Common myeloid progenitor, CD34-positive (primary cell): ENCODE data around the gene PHACTR1.
A peak's percentile ranks its signal among the peaks of the same experiment; 100 is the strongest.

ENCODE experiments used
- CTCF ChIA-PET: fragments of 350-600 bp; sonication (Branson Sonifier 250); formaldehyde crosslinking; loops from one replicate; lab custom pipeline; 2021; ENCODE audit warnings: antibody characterized with exemption; lab: Charles Lee
- POLR2A ChIA-PET: fragments of 350-600 bp; sonication (Branson Sonifier 250); formaldehyde crosslinking; loops from one replicate; lab custom pipeline; 2021; ENCODE audit warnings: antibody characterized with exemption; lab: Charles Lee
- DNase-seq, 3 donors: peaks; one replicate each; pipeline versions ENCODE4 v3.0.0 to v3.0.0-alpha.2; 2013
- H3K27ac ChIP-seq, 2 experiments: 1 replicate in 1 of 2; 2 replicates in 1 of 2; pipeline ENCODE4 v1.7.0; 2013; ENCODE audit warnings: inconsistent platforms in 2 of 2, low read length in 2 of 2, mild to moderate bottlenecking in 2 of 2, low read depth in 1 of 2, moderate library complexity in 1 of 2; ENCODE audit not compliant: severe bottlenecking in 2 of 2, insufficient read depth in 1 of 2, poor library complexity in 1 of 2
- H3K27me3 ChIP-seq, 5 experiments: replicated peaks in 2 of 5; 1 replicate in 3 of 5; 2 replicates in 2 of 5; pipeline versions ENCODE4 v1.6.1 to v1.7.0; 2013; ENCODE audit warnings: low read length in 4 of 5, mild to moderate bottlenecking in 2 of 5, moderate library complexity in 2 of 5, inconsistent platforms in 1 of 5; ENCODE audit not compliant: insufficient read depth in 5 of 5, control insufficient read depth in 4 of 5
- H3K36me3 ChIP-seq, 4 experiments: 1 replicate in 2 of 4; 2 replicates in 2 of 4; pipeline versions ENCODE4 v1.6.1 to v1.7.0; 2013; ENCODE audit warnings: low read length in 3 of 4, control low read depth in 1 of 4, mild to moderate bottlenecking in 1 of 4; ENCODE audit not compliant: control insufficient read depth in 4 of 4, insufficient read depth in 4 of 4
- H3K4me1 ChIP-seq, 4 experiments: 1 replicate in 3 of 4; 2 replicates in 1 of 4; pipeline versions ENCODE4 v1.6.1 to v1.7.1; 2013; ENCODE audit warnings: low read length in 3 of 4, mild to moderate bottlenecking in 3 of 4, control low read depth in 1 of 4, inconsistent platforms in 1 of 4, moderate library complexity in 1 of 4; ENCODE audit not compliant: control insufficient read depth in 4 of 4, insufficient read depth in 4 of 4; ENCODE audit errors: control extremely low read depth in 1 of 4
- H3K4me3 ChIP-seq, 7 experiments: 1 replicate in 4 of 7; 2 replicates in 3 of 7; pipeline versions ENCODE4 v1.5.1 to v1.7.0; 2013; ENCODE audit warnings: mild to moderate bottlenecking in 7 of 7, low read length in 6 of 7, moderate library complexity in 6 of 7, inconsistent platforms in 2 of 7, low read depth in 2 of 7, control low read depth in 1 of 7; ENCODE audit not compliant: insufficient read depth in 4 of 7, control insufficient read depth in 1 of 7; ENCODE audit errors: extremely low read depth in 1 of 7
- H3K9me3 ChIP-seq, 5 experiments: 1 replicate in 4 of 5; 2 replicates in 1 of 5; pipeline versions ENCODE4 v1.6.1 to v1.7.1; 2013; ENCODE audit warnings: low read length in 4 of 5, mild to moderate bottlenecking in 2 of 5, inconsistent platforms in 1 of 5, low read depth in 1 of 5, moderate library complexity in 1 of 5; ENCODE audit not compliant: control insufficient read depth in 4 of 5, insufficient read depth in 2 of 5; ENCODE audit errors: control extremely low read depth in 1 of 5
- WGBS: methylation state at CpG from one replicate; pipeline ENCODE4 v1.1.5; 2013; ENCODE audit not compliant: insufficient coverage; 5-methylcytosine and 5-hydroxymethylcytosine counted together

The PHACTR1 gene

DNA sequence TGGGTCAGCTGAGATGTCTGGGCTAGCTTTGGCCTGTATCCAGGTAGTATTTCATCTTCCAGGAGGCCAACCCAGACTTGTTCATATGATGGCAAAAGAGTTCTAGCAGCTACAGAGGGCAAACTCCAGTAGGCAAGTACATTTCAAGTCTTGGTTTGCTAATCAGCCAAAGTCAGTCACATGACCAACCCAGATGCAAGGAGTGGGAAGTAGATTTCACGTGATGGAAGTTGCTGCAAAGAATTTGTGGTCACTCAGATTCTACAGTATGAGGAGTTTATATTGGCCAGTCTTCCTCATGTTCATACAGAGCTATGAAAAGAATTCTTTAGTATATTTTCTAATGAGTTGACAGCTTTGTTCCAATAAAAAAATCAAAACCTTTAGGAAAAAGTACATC is 101.8 kb downstream of the PHACTR1 start:
- H3K36me3 ChIP-seq, result no peaks in the 10 kb centered on the region
- POLR2A ChIA-PET, result no interaction called here
- no peaks in the 10 kb centered on the region for H3K27me3 ChIP-seq
- WGBS, result no CpG with 5 or more reads among the region's 1 CpG
- CTCF ChIA-PET, result interaction anchor here (0.7 to 0.8 kb wide), 2 partner anchors 10 to 617 kb away, joined by 3 to 4 read pairs; no protein-coding TSS in a partner anchor
- peak; percentile 49 to 92 (median 87) for DNase-seq
- H3K4me1 ChIP-seq, result peaks cover 0 to 20% (median 18%) of the 10 kb centered on the region in 4 experiments
- no peaks in the 10 kb centered on the region for H3K9me3 ChIP-seq
- no peak overlapping the region for H3K27ac ChIP-seq
- no peak overlapping the region for H3K4me3 ChIP-seq

DNA sequence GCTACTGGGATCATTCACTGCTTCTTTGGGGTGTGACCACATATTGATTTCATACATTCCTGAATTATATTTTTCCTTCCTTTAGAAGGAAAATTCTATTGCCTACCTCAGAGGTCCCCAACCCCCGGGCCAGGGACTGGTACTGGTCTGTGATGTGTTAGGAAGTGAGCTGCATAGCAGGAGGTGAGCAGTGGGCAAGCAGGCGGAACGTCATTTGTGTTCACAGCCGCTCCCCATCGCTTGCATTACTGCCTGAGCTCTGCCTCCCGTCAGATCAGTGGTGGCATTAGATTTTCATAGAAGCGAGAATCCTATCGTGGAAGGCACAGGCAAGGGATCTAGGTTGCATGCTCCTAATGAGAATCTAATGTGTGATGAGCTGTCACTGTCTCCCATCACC is 107.3 kb downstream of the PHACTR1 start:
- CTCF ChIA-PET, result interaction anchor here (2.8 kb wide), 1 partner anchor 9 kb away, joined by 7 read pairs; no protein-coding TSS in a partner anchor
- Histone ChIP-seq H3K27me3 (no peaks in the 10 kb centered on the region), H3K4me1 (peaks cover 0 to 6% (median 3%) of the 10 kb centered on the region in 4 experiments), H3K36me3 (no peaks in the 10 kb centered on the region), H3K9me3 (no peaks in the 10 kb centered on the region), H3K27ac (no peak overlapping the region), H3K4me3 (no peak overlapping the region)
- POLR2A ChIA-PET, result no interaction called here
- 97% methylated on average over 6 of the region's 8 CpGs for WGBS
- no peak for DNase-seq

DNA sequence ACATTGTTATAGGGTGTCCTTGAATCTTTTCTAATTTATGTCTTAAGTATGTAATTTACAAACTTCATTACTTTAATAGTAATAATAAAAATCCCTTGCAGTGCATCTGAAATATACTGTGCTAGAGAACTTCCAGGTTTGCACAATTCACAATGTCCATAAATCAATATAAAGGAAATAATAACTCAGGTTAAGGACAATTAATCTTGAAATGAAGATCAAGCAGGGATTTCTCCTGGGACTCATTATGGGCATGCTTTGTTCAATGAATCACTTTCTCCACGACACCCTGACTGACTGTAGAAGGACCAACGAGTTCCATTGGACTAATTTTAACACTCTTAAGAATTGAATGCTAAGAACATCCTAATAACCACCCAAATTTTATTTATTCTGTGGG is 110.0 kb downstream of the PHACTR1 start:
- no peaks in the 10 kb centered on the region for H3K27me3 ChIP-seq
- H3K27ac ChIP-seq, result no peak overlapping the region
- H3K36me3 ChIP-seq, result no peaks in the 10 kb centered on the region
- CTCF ChIA-PET, result interaction anchor here (1.0 kb wide), 1 partner anchor 9 kb away, joined by 3 read pairs; no protein-coding TSS in a partner anchor
- no peak overlapping the region for H3K4me3 ChIP-seq
- no peak for DNase-seq
- 100% methylated on average over 2 of the region's 2 CpGs for WGBS
- peaks cover 0 to 3% (median 0%) of the 10 kb centered on the region in 4 experiments for H3K4me1 ChIP-seq
- POLR2A ChIA-PET, result no interaction called here
- no peaks in the 10 kb centered on the region for H3K9me3 ChIP-seq

- H3K4me3 ChIP-seq, result no peak overlapping the region
- no peak for DNase-seq
- WGBS, result no CpG with 5 or more reads among the region's 2 CpGs
- H3K9me3 ChIP-seq, result no peaks in the 10 kb centered on the region
- no peaks in the 10 kb centered on the region for H3K36me3 ChIP-seq
- H3K4me1 ChIP-seq, result peaks cover 0 to 14% (median 7%) of the 10 kb centered on the region in 4 experiments
- ChIA-PET POLR2A (no interaction called here), CTCF (no interaction called here)
- no peak overlapping the region for H3K27ac ChIP-seq
- H3K27me3 ChIP-seq, result no peaks in the 10 kb centered on the region
These were observed 111.4 kb downstream of the PHACTR1 start for GRCh38 chr6:12827921-12828320.

- no peaks in the 10 kb centered on the region for H3K27me3 ChIP-seq
- ChIA-PET POLR2A (interaction anchor here (0.5 kb wide), 1 partner anchor 72 kb away, joined by 3 read pairs; no protein-coding TSS in a partner anchor), CTCF (interaction anchor here (1.2 to 2.1 kb wide), 2 partner anchors 49 to 61 kb away, joined by 4 read pairs; no protein-coding TSS in a partner anchor)
- peaks cover 0 to 8% (median 0%) of the 10 kb centered on the region in 5 experiments for H3K9me3 ChIP-seq
- DNase-seq, result peak; percentile 61 to 92 (median 90)
- H3K4me1 ChIP-seq, result peaks cover 0 to 15% (median 9%) of the 10 kb centered on the region in 4 experiments
- no CpG with 5 or more reads among the region's 4 CpGs for WGBS
- no peaks in the 10 kb centered on the region for H3K36me3 ChIP-seq
- H3K27ac ChIP-seq, result peak overlapping the region; percentile 23 to 41
- no peak overlapping the region for H3K4me3 ChIP-seq
These were observed 115.7 kb downstream of the PHACTR1 start for GRCh38 chr6:12832226-12832735.

DNA sequence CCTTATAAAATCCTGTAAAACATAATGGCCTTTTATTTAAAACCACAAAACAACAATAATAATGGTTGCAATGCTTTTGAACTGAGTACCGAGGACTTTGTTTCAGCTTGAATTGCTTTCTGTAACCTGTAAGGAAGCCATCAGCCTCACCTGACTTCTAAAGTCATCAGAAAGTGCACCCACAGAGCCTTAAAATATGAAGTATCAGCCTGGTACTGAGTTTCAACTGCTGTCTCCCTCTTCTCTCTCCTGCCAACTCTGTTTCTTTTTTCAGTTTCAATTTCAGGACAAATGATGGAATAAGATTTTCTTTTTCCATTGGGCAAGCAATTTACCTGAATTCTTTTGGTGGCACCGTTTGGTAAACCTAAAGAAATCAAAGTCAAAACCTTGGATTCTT is 119.4 kb downstream of the PHACTR1 start:
- WGBS, result 100% methylated on average over 1 of the region's 2 CpGs
- POLR2A ChIA-PET, result no interaction called here
- DNase-seq, result no peak
- CTCF ChIA-PET, result interaction anchor here (1.3 kb wide), 1 partner anchor 9 kb away, joined by 3 read pairs; no protein-coding TSS in a partner anchor
- no peaks in the 10 kb centered on the region for H3K27me3 ChIP-seq
- H3K9me3 ChIP-seq, result peaks cover 0 to 21% (median 6%) of the 10 kb centered on the region in 5 experiments
- peaks cover 0 to 12% (median 8%) of the 10 kb centered on the region in 4 experiments for H3K4me1 ChIP-seq
- no peak overlapping the region for H3K4me3 ChIP-seq
- H3K36me3 ChIP-seq, result no peaks in the 10 kb centered on the region
- no peak overlapping the region for H3K27ac ChIP-seq

DNA sequence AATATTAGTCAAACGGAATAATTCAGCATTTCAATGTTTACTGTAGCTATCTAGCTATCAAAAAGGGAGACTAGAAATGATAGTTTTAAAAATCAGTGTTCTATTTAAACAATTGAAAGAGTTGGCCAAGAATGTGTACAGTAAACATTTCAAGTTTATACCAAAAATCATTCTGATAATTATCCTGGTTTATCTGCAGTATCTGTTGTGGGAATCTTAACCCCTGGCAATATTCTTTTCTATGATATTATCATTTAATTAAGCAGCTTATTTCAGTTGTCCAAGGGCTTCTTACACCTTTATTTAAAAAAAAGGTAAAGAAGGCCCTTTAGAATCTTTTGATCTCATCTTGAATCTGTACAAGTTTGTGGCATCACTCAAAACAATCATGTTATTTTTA is 125.1 kb downstream of the PHACTR1 start:
- no peak overlapping the region for H3K4me3 ChIP-seq
- ChIA-PET POLR2A (no interaction called here), CTCF (interaction anchor here (0.8 to 1.4 kb wide), 3 partner anchors 39 to 205 kb away, joined by 3 to 4 read pairs (median 4); no protein-coding TSS in a partner anchor)
- H3K27ac ChIP-seq, result no peak overlapping the region
- H3K36me3 ChIP-seq, result no peaks in the 10 kb centered on the region
- H3K4me1 ChIP-seq, result no peaks in the 10 kb centered on the region
- DNase-seq, result no peak
- WGBS, result no CpG with 5 or more reads among the region's 1 CpG
- H3K27me3 ChIP-seq, result no peaks in the 10 kb centered on the region
- H3K9me3 ChIP-seq, result peaks cover 0 to 20% (median 6%) of the 10 kb centered on the region in 5 experiments
